ENCODE measurements around the gene PARD3. TPM values are rescaled to one million over a fixed set of nuclear protein-coding genes. Genes with fewer than 3 reads are reported as not detected.

PARD3 gene
- polyA plus RNA-seq, 3 donors, result 0.51 TPM; not detected in 2

GRCh38 chr10:34104829-34105572 is 710.1 kb downstream of the PARD3 start:
- H3K27me3 ChIP-seq (ENCODE audit: control insufficient read depth in 2 of 2, insufficient read depth in 2 of 2, low read length in 2 of 2), result no peaks in the 10 kb centered on the region
- intact Hi-C loops (cut with micrococcal nuclease), result no loop called here
- H3K9me3 Mint-ChIP-seq, result peaks cover 5 to 13% (median 8%) of the 10 kb centered on the region in 7 donors
- no peak overlapping the region for H3K4me2 ChIP-seq (replicated peaks; ENCODE audit: extremely low read depth, low read length, poor library complexity, severe bottlenecking)
- no peak overlapping the region for H3K27ac ChIP-seq (ENCODE audit: low read depth in 1 of 2, low read length in 2 of 2)
- H3K27ac Mint-ChIP-seq, result no peak overlapping the region
- no peak overlapping the region for H2AFZ ChIP-seq (ENCODE audit: insufficient read depth, low read depth, low read length, poor library complexity, severe bottlenecking)
- no peak overlapping the region for H3K4me3 Mint-ChIP-seq
- H3K4me1 Mint-ChIP-seq, result peaks cover 7% of the 10 kb centered on the region
- H3K9ac ChIP-seq (ENCODE audit: insufficient read depth, low read length, poor library complexity, severe bottlenecking), result no peak overlapping the region
- no peak overlapping the region for H3K4me3 ChIP-seq (replicated peaks in 1 of 3; ENCODE audit: low read depth in 2 of 3, low read length in 3 of 3)
- no peak for DNase-seq
- H3K4me1 ChIP-seq (ENCODE audit: control insufficient read depth in 1 of 2, insufficient read depth in 2 of 2, low read length in 2 of 2), result no peaks in the 10 kb centered on the region
- H3K27me3 Mint-ChIP-seq (ENCODE audit: low read depth in 3 of 3), result peaks cover 0 to 2% (median 0%) of the 10 kb centered on the region in 3 donors
- H3K79me2 ChIP-seq (ENCODE audit: insufficient read depth, low read length), result no peaks in the 10 kb centered on the region
- peaks cover 0 to 6% of the 10 kb centered on the region in 2 donors for H3K9me3 ChIP-seq (replicated peaks in 1 of 2; ENCODE audit: control insufficient read depth in 1 of 2, insufficient read depth in 1 of 2, low read length in 2 of 2)
- TF ChIP-seq, protein P1, sequence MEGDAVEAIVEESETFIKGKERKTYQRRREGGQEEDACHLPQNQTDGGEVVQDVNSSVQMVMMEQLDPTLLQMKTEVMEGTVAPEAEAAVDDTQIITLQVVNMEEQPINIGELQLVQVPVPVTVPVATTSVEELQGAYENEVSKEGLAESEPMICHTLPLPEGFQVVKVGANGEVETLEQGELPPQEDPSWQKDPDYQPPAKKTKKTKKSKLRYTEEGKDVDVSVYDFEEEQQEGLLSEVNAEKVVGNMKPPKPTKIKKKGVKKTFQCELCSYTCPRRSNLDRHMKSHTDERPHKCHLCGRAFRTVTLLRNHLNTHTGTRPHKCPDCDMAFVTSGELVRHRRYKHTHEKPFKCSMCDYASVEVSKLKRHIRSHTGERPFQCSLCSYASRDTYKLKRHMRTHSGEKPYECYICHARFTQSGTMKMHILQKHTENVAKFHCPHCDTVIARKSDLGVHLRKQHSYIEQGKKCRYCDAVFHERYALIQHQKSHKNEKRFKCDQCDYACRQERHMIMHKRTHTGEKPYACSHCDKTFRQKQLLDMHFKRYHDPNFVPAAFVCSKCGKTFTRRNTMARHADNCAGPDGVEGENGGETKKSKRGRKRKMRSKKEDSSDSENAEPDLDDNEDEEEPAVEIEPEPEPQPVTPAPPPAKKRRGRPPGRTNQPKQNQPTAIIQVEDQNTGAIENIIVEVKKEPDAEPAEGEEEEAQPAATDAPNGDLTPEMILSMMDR (IDR thresholded peaks at IDR 0.05), result no peak
- peaks cover 0 to 2% of the 10 kb centered on the region in 2 donors for H3K36me3 Mint-ChIP-seq
- 53% methylated on average over 11 of the region's 16 CpGs for WGBS (ENCODE audit: insufficient coverage)
- no peaks in the 10 kb centered on the region for H3K36me3 ChIP-seq (replicated peaks in 1 of 2; ENCODE audit: control insufficient read depth in 1 of 2, insufficient read depth in 2 of 2, low read length in 2 of 2)
- H4K20me1 ChIP-seq (ENCODE audit: insufficient read depth, low read length), result no peaks in the 10 kb centered on the region

GRCh38 chr10:34102893-34103506 is 712.1 kb downstream of the PARD3 start:
- H3K27ac Mint-ChIP-seq, result no peak overlapping the region
- 23% methylated on average over 6 of the region's 9 CpGs for WGBS (ENCODE audit: insufficient coverage)
- H3K36me3 Mint-ChIP-seq, result peaks cover 0 to 2% of the 10 kb centered on the region in 2 donors
- intact Hi-C loops (cut with micrococcal nuclease), result no loop called here
- no peak overlapping the region for H3K9ac ChIP-seq (ENCODE audit: insufficient read depth, low read length, poor library complexity, severe bottlenecking)
- no peak for DNase-seq
- H4K20me1 ChIP-seq (ENCODE audit: insufficient read depth, low read length), result no peaks in the 10 kb centered on the region
- no peaks in the 10 kb centered on the region for H3K4me1 ChIP-seq (ENCODE audit: control insufficient read depth in 1 of 2, insufficient read depth in 2 of 2, low read length in 2 of 2)
- no peaks in the 10 kb centered on the region for H3K36me3 ChIP-seq (replicated peaks in 1 of 2; ENCODE audit: control insufficient read depth in 1 of 2, insufficient read depth in 2 of 2, low read length in 2 of 2)
- H3K4me3 Mint-ChIP-seq, result no peak overlapping the region
- TF ChIP-seq, protein P1 (IDR thresholded peaks at IDR 0.05), result no peak
- peaks cover 3 to 21% (median 12%) of the 10 kb centered on the region in 7 donors for H3K9me3 Mint-ChIP-seq
- H3K79me2 ChIP-seq (ENCODE audit: insufficient read depth, low read length), result no peaks in the 10 kb centered on the region
- H3K9me3 ChIP-seq (replicated peaks in 1 of 2; ENCODE audit: control insufficient read depth in 1 of 2, insufficient read depth in 1 of 2, low read length in 2 of 2), result peaks cover 0 to 14% of the 10 kb centered on the region in 2 donors
- H3K4me2 ChIP-seq (replicated peaks; ENCODE audit: extremely low read depth, low read length, poor library complexity, severe bottlenecking), result no peak overlapping the region
- H2AFZ ChIP-seq (ENCODE audit: insufficient read depth, low read depth, low read length, poor library complexity, severe bottlenecking), result no peak overlapping the region
- peaks cover 7% of the 10 kb centered on the region for H3K4me1 Mint-ChIP-seq
- H3K4me3 ChIP-seq (replicated peaks in 1 of 3; ENCODE audit: low read depth in 2 of 3, low read length in 3 of 3), result no peak overlapping the region
- no peak overlapping the region for H3K27ac ChIP-seq (ENCODE audit: low read depth in 1 of 2, low read length in 2 of 2)
- no peaks in the 10 kb centered on the region for H3K27me3 ChIP-seq (ENCODE audit: control insufficient read depth in 2 of 2, insufficient read depth in 2 of 2, low read length in 2 of 2)
- H3K27me3 Mint-ChIP-seq (ENCODE audit: low read depth in 3 of 3), result peaks cover 0 to 2% (median 0%) of the 10 kb centered on the region in 3 donors

All from CD14-positive monocyte (primary cell).